Prostate gland (tissue), 1 donor: ENCODE results near the gene ARSI.

Experiments
- POLR2A ChIP-seq: fragments of 450-650 bp; IDR thresholded peaks from one replicate; pipeline ENCODE4 v1.6.1; 2016; ENCODE audit warnings: antibody characterized with exemption, mild to moderate bottlenecking
- POLR2AphosphoS5 ChIP-seq: sonication (generic); formaldehyde crosslinking; IDR thresholded peaks from one replicate; pipeline ENCODE4 v1.6.1; 2017; ENCODE audit warnings: antibody characterized with exemption

GRCh38 chr5:150311015-150311692 is 8.4 kb upstream of the ARSI start:
- TF ChIP-seq POLR2A (no peak), POLR2AphosphoS5 (no peak)
